DMS 273 treated with DMSO at 0.1 percent for 48 hours (cell line): ENCODE data around the gene TGM3.

ENCODE experiments used
- DNase-seq: peaks from one replicate; lab custom pipeline; 2025; lab: John Stamatoyannopoulos, UW

Gene TGM3

DNA sequence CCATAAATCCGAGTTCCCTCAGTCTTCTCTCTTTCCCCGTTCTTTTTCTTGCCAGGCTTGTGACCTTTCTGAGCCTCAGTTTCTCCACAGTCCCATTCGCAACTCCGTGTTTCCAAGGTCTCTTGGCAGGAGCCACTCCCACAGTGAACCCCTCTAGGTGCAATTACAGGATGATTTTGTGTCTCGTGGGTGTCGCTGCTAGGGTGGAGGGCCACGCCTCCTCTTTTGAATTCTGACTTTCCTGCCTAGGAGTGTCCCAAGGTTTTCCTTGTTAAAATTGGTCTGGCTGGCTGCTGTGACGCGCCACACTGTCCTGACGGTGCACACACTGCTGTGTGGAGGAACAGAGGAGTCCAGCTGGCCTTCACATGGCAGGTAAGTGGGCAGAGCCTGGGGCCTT, 84.8 kb downstream of the TGM3 start, which contains the start of gene TGM6:
TGM6 (plus strand) TSS at position 301 of the 400 bp plus-strand sequence; CDS start at position 369, 68 bp downstream.
- no peak for DNase-seq

DNA sequence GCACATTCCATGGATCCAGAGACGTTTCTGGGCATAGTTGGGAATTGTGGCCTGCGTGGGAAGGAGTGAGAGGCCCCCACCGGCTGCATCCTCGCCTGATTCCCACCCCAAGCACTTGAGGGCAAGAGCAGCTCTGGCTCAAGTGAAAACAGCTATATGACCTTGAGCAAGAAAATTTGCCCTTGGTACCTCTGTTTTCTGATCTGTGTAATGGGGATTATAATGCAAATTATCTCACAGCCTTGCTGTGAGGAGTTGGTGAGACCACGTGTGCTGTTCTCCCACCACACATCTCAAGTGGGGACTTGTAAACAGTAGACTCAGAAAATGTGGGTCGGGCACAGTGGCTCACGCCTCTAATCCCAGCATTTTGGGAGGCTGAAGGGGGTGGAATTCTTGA, 85.5 kb downstream of the TGM3 start:
- DNase-seq = no peak

DNA sequence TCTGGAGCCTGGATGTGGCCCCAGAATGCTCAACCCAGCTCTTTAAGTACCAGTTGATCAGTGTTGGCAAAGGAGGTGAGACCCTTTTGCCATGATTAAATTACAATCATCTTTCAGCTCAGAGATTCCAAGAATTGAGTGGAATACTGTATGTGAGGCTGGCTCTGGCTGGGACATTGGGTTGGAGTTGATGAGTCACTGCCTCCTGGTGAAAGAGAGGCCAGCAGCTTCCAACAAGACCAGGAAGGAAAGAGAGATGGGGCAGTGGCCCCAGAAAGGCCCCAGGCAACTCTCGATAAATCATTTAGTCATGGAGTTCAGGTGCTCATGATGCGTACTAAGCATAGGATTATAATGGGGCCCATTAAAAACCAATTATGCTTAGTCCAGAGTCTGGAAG, 87.0 kb downstream of the TGM3 start:
- no peak for DNase-seq

DNA sequence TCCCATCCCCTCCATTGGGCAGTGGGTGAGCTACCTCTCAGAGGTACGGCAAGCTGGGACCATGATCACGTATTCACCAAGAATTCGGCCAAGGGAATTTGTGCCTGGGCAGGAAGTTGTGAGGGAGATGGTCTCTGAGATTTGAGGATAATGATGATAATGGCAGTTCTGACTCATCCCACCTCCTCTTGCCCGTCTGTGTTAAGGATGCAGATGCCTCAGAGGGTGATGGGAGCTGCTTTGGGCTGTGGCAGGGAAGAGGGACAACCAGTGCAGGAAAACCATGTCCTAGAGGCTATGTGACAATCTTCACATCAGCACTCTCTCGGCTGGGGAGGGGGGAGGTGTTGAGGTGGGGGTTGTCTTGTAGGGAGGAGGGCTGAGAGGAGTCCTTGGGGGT, 89.2 kb downstream of the TGM3 start:
- no peak for DNase-seq

DNA sequence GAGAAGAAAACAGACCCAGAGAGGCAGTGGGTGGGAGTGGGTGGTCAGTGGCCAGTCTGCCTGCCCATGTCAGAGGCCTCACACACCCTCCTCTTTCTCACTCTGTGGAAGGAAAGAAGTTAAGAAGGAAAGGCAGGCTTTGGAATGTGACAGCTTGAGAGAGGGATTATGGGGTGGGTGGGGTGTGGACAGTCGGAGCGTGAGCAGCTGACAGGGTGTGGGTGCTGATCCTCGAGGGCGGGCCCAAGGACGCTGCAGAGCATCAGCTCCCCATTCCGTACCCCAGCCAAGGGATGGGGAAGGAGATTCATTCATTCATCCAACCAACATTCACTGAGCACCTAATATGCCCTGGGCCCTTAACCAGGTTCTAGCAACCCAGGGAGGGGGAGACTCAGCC, 89.7 kb downstream of the TGM3 start:
- no peak for DNase-seq

DNA sequence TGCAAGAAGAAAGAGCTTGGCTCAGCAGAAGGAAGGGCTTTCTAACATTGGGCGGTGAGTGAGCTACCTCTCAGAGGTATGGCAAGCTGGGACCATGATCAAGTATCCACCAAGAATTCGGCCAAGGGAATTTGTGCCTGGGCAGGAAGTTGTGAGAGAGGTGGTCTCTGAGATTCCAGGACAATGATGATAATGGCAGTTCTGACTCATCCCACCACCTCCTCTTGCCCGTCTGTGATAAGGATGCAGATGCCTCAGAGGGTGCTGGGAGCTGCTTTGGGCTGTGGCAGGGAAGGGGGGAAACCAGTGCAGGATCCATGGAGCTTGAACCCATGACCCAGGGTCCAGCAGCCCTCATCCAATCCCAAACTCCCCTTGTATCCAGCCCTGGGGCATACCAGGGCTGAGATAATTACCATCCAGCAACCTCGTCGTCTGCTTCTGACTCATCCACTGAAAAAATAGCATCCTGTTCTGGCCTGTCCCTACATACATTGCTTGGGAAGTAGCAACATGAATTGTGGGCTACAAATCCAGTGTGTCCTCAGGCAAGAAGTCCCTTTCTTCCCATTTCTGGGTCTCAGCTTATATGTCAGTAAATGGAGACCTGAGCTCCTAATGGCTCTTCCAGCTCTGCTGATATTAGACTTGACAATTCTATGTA, 90.8 kb downstream of the TGM3 start:
- DNase-seq = no peak

DNA sequence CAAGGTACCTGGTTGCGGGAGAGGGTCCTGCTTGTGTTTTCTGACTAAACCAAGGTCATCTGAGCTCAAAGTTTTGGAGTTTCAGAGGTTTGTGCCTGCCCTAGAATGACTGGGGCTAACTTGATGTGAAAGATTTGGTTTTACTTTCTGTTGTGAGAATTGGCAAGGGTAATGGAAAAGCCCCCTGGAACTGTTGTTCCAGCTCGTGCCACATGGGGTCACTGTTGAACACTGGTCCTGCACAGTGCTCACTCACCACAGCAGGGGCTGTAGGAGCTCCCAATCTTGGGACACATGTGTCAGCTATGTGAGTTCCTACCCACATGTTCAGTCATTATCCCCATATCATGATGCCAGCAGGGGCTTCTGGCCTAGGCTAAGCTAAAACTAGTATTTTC, 91.4 kb downstream of the TGM3 start:
- DNase-seq = no peak

DNA sequence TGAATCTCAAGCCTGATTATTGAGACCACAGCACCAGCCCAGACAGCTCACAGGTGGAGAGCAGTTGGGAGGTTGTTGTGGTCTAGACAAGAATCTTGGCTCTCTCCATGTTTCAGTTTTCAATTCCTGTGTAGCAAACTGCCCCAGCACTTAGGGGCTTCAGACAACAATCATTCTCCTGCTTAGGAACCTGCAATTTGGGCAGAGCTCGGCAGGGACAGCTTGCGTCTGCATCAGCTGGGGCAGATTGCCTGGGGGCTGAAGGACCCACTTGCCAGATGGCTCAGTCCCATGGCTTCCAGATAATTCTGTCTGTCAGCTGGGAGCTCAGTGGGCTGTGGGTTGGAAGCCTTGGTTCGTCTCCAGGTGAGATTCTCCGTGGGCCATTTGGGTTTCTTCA, 91.8 kb downstream of the TGM3 start:
- DNase-seq = no peak
